HL-60 (cell line): ENCODE results near the gene OVCA2.

ENCODE experiments used
- CTCF ChIP-seq: IDR thresholded peaks from one replicate; pipeline ENCODE4 v1.5.1; 2011; ENCODE audit warnings: low read length, control low read depth, inconsistent platforms; ENCODE audit not compliant: insufficient read depth
- POLR2AphosphoS5 ChIP-seq: IDR thresholded peaks from 2 replicates; pipeline ENCODE4 v1.6.1; 2012; ENCODE audit warnings: low read depth
- SPI1 ChIP-seq: IDR thresholded peaks from 2 replicates; pipeline ENCODE4 v1.6.1; 2012; ENCODE audit warnings: low read depth, mild to moderate bottlenecking, borderline replicate concordance
- TF ChIP-seq, protein P1 (sequence below): IDR thresholded peaks from 2 replicates; pipeline ENCODE4 v1.6.1; 2012; ENCODE audit warnings: low read depth; ENCODE audit not compliant: insufficient replicate concordance

DNA sequence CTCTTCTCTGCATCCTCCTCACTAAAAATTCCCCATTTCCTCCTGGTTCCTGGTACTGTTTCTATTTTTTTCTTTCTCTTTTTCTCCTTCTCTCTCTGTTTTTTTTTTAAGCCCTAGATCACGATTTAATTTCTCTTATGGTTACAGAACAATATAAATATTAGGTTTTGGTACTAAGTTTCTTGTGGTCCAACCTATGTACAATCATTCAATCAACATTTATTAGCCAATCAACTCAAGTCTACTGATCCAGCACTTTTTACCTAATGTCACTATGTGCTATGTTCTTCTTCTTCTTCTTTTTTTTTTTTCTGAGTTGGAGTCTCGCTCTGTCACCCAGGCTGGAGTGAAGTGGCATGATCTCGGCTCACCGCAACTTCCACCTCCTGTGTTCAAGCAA is 29.3 kb upstream of the OVCA2 start:
- TF ChIP-seq CTCF (no peak), POLR2AphosphoS5 (no peak), SPI1 (no peak)
- TF ChIP-seq, protein P1, sequence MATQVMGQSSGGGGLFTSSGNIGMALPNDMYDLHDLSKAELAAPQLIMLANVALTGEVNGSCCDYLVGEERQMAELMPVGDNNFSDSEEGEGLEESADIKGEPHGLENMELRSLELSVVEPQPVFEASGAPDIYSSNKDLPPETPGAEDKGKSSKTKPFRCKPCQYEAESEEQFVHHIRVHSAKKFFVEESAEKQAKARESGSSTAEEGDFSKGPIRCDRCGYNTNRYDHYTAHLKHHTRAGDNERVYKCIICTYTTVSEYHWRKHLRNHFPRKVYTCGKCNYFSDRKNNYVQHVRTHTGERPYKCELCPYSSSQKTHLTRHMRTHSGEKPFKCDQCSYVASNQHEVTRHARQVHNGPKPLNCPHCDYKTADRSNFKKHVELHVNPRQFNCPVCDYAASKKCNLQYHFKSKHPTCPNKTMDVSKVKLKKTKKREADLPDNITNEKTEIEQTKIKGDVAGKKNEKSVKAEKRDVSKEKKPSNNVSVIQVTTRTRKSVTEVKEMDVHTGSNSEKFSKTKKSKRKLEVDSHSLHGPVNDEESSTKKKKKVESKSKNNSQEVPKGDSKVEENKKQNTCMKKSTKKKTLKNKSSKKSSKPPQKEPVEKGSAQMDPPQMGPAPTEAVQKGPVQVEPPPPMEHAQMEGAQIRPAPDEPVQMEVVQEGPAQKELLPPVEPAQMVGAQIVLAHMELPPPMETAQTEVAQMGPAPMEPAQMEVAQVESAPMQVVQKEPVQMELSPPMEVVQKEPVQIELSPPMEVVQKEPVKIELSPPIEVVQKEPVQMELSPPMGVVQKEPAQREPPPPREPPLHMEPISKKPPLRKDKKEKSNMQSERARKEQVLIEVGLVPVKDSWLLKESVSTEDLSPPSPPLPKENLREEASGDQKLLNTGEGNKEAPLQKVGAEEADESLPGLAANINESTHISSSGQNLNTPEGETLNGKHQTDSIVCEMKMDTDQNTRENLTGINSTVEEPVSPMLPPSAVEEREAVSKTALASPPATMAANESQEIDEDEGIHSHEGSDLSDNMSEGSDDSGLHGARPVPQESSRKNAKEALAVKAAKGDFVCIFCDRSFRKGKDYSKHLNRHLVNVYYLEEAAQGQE: no peak
